Measurements from ENCODE around the gene GSAP.

GSAP gene

GRCh38 chr7:77409005-77409738 lies 7.0 kb downstream of the GSAP start:
- H3K36me3 ChIP-seq (ENCODE audit: insufficient read depth, low read length) = no peaks in the 10 kb centered on the region
- no peaks in the 10 kb centered on the region for H3K9me3 ChIP-seq (ENCODE audit: control insufficient read depth, insufficient read depth, low read length)
- H3K9ac ChIP-seq (ENCODE audit: low read depth, low read length) = no peak overlapping the region
- H3K4me1 ChIP-seq (ENCODE audit: insufficient read depth, low read length) = peaks cover 24% of the 10 kb centered on the region

- H3K36me3 ChIP-seq (ENCODE audit: insufficient read depth, low read length) = no peaks in the 10 kb centered on the region
- no peaks in the 10 kb centered on the region for H3K9me3 ChIP-seq (ENCODE audit: control insufficient read depth, insufficient read depth, low read length)
- H3K4me1 ChIP-seq (ENCODE audit: insufficient read depth, low read length) = peaks cover 13% of the 10 kb centered on the region
- H3K9ac ChIP-seq (ENCODE audit: low read depth, low read length) = no peak overlapping the region
These were observed 8.2 kb downstream of the GSAP start for GRCh38 chr7:77407906-77408305.

- Histone ChIP-seq H3K9me3 (ENCODE audit: control insufficient read depth, insufficient read depth, low read length) (no peaks in the 10 kb centered on the region), H3K36me3 (ENCODE audit: insufficient read depth, low read length) (no peaks in the 10 kb centered on the region), H3K4me1 (ENCODE audit: insufficient read depth, low read length) (peaks cover 11% of the 10 kb centered on the region)
These were observed 9.7 kb downstream of the GSAP start for GRCh38 chr7:77406421-77406820.

GRCh38 chr7:77404641-77405040 lies 11.5 kb downstream of the GSAP start:
- Histone ChIP-seq H3K4me1 (ENCODE audit: insufficient read depth, low read length) (peaks cover 5% of the 10 kb centered on the region; the same call in 1 of the 2 replicates), H3K36me3 (ENCODE audit: insufficient read depth, low read length) (no peaks in the 10 kb centered on the region), H3K9ac (ENCODE audit: low read depth, low read length) (no peak overlapping the region)

More at GRCh38 chr7:77406421-77406820, 9.7 kb downstream of the GSAP start:
- H3K9ac ChIP-seq (ENCODE audit: low read depth, low read length) = no peak overlapping the region

GRCh38 chr7:77403957-77404356 lies 12.2 kb downstream of the GSAP start:
- Histone ChIP-seq H3K36me3 (ENCODE audit: insufficient read depth, low read length) (no peaks in the 10 kb centered on the region), H3K9ac (ENCODE audit: low read depth, low read length) (no peak overlapping the region), H3K4me1 (ENCODE audit: insufficient read depth, low read length) (peaks cover 5% of the 10 kb centered on the region; the same call in 1 of the 2 replicates), H3K9me3 (ENCODE audit: control insufficient read depth, insufficient read depth, low read length) (no peaks in the 10 kb centered on the region)

More at GRCh38 chr7:77404641-77405040, 11.5 kb downstream of the GSAP start:
- no peaks in the 10 kb centered on the region for H3K9me3 ChIP-seq (ENCODE audit: control insufficient read depth, insufficient read depth, low read length)

- Histone ChIP-seq H3K4me1 (ENCODE audit: insufficient read depth, low read length) (peaks cover 5% of the 10 kb centered on the region; the same call in 1 of the 2 replicates), H3K9ac (ENCODE audit: low read depth, low read length) (no peak overlapping the region), H3K36me3 (ENCODE audit: insufficient read depth, low read length) (no peaks in the 10 kb centered on the region), H3K9me3 (ENCODE audit: control insufficient read depth, insufficient read depth, low read length) (no peaks in the 10 kb centered on the region)
These were observed 13.3 kb downstream of the GSAP start for GRCh38 chr7:77402818-77403217.

- Histone ChIP-seq H3K9ac (ENCODE audit: low read depth, low read length) (no peak overlapping the region), H3K36me3 (ENCODE audit: insufficient read depth, low read length) (no peaks in the 10 kb centered on the region), H3K4me1 (ENCODE audit: insufficient read depth, low read length) (peaks cover 5% of the 10 kb centered on the region; the same call in 1 of the 2 replicates), H3K9me3 (ENCODE audit: control insufficient read depth, insufficient read depth, low read length) (no peaks in the 10 kb centered on the region)
These were observed 15.1 kb downstream of the GSAP start for GRCh38 chr7:77401002-77401401.

GRCh38 chr7:77399816-77400215 lies 16.3 kb downstream of the GSAP start:
- no peak overlapping the region for H3K9ac ChIP-seq (ENCODE audit: low read depth, low read length)
- H3K36me3 ChIP-seq (ENCODE audit: insufficient read depth, low read length) = no peaks in the 10 kb centered on the region
- H3K9me3 ChIP-seq (ENCODE audit: control insufficient read depth, insufficient read depth, low read length) = no peaks in the 10 kb centered on the region

GRCh38 chr7:77396894-77397547 lies 19.1 kb downstream of the GSAP start:
- H3K9me3 ChIP-seq (ENCODE audit: control insufficient read depth, insufficient read depth, low read length) = no peaks in the 10 kb centered on the region
- H3K4me1 ChIP-seq (ENCODE audit: insufficient read depth, low read length) = no peaks in the 10 kb centered on the region; the same call in 1 of the 2 replicates
- H3K9ac ChIP-seq (ENCODE audit: low read depth, low read length) = no peak overlapping the region
- no peaks in the 10 kb centered on the region for H3K36me3 ChIP-seq (ENCODE audit: insufficient read depth, low read length)

More at GRCh38 chr7:77399816-77400215, 16.3 kb downstream of the GSAP start:
- H3K4me1 ChIP-seq (ENCODE audit: insufficient read depth, low read length) = peaks cover 5% of the 10 kb centered on the region; the same call in 1 of the 2 replicates

- H3K9ac ChIP-seq (ENCODE audit: low read depth, low read length) = no peak overlapping the region
- H3K9me3 ChIP-seq (ENCODE audit: control insufficient read depth, insufficient read depth, low read length) = no peaks in the 10 kb centered on the region
- H3K36me3 ChIP-seq (ENCODE audit: insufficient read depth, low read length) = no peaks in the 10 kb centered on the region
- H3K4me1 ChIP-seq (ENCODE audit: insufficient read depth, low read length) = no peaks in the 10 kb centered on the region; the same call in 1 of the 2 replicates
These were observed 20.5 kb downstream of the GSAP start for GRCh38 chr7:77395626-77396025.

GRCh38 chr7:77393954-77394353 lies 22.2 kb downstream of the GSAP start:
- Histone ChIP-seq H3K9me3 (ENCODE audit: control insufficient read depth, insufficient read depth, low read length) (no peaks in the 10 kb centered on the region), H3K9ac (ENCODE audit: low read depth, low read length) (no peak overlapping the region), H3K4me1 (ENCODE audit: insufficient read depth, low read length) (no peaks in the 10 kb centered on the region; the same call in 1 of the 2 replicates), H3K36me3 (ENCODE audit: insufficient read depth, low read length) (no peaks in the 10 kb centered on the region)

GRCh38 chr7:77393261-77393660 lies 22.9 kb downstream of the GSAP start:
- no peak overlapping the region for H3K9ac ChIP-seq (ENCODE audit: low read depth, low read length)
- H3K4me1 ChIP-seq (ENCODE audit: insufficient read depth, low read length) = no peaks in the 10 kb centered on the region; the same call in 1 of the 2 replicates
- no peaks in the 10 kb centered on the region for H3K9me3 ChIP-seq (ENCODE audit: control insufficient read depth, insufficient read depth, low read length)
- H3K36me3 ChIP-seq (ENCODE audit: insufficient read depth, low read length) = no peaks in the 10 kb centered on the region

GRCh38 chr7:77391230-77391629 lies 24.9 kb downstream of the GSAP start:
- no peak overlapping the region for H3K9ac ChIP-seq (ENCODE audit: low read depth, low read length)
- H3K36me3 ChIP-seq (ENCODE audit: insufficient read depth, low read length) = no peaks in the 10 kb centered on the region
- no peaks in the 10 kb centered on the region for H3K9me3 ChIP-seq (ENCODE audit: control insufficient read depth, insufficient read depth, low read length)
- peaks cover 7% of the 10 kb centered on the region for H3K4me1 ChIP-seq (ENCODE audit: insufficient read depth, low read length)

GRCh38 chr7:77388055-77388641 lies 28.0 kb downstream of the GSAP start:
- H3K4me1 ChIP-seq (ENCODE audit: insufficient read depth, low read length) = peaks cover 10% of the 10 kb centered on the region
- no peaks in the 10 kb centered on the region for H3K36me3 ChIP-seq (ENCODE audit: insufficient read depth, low read length)
- H3K9ac ChIP-seq (ENCODE audit: low read depth, low read length) = no peak overlapping the region
- H3K9me3 ChIP-seq (ENCODE audit: control insufficient read depth, insufficient read depth, low read length) = no peaks in the 10 kb centered on the region
